Measurements from ENCODE around the gene TRAPPC10.
"Not testable (repeated sequence)": the region's sequence is repeated elsewhere in the genome, so short reads cannot be mapped to it uniquely, and the experiment has no call there.

Gene TRAPPC10

DNA sequence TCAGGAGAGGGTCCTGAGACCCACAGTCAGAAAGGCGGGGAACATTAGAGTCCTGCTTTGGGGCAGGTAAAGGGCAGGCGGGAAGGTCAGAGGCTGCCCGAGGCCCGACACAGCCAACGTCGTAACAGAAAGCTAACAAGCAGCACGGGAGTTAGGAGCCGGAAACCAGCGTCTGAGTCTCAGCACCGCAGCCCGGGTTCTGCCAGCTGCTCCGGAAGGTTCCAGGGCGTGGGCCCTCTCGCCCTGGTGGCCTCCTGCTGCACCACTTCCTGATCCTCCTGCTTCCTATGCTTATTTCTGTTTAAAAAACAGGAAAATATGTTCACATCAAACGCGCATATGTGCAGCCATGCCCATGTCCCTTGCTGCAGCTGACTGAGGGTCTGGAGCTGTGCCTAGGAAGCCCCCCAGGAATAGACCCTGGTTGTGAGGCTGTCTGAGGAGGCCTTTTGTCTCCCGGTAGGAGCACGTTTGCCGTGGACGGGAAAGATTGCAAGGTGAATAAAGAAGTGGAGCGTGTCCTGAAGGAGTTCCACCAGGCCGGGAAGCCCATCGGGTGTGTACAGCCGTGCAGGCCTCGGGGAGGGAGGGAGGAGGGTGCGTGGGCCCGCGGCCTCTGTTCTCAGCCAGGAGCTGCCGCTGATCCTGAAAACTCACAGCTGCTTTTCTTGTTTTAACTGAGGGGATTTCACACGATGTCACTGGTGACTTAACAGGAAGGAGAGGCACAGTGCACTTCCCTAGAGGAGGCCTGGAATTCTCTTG lies 127.9 kb downstream of the TRAPPC10 start:
- not testable (repeated sequence) for H3K4me1 ChIP-seq (ENCODE audit: control insufficient read depth, insufficient read depth, low read length); H3K36me3 ChIP-seq (ENCODE audit: control insufficient read depth, insufficient read depth, low read length); H3K9me3 ChIP-seq (ENCODE audit: control insufficient read depth, low read length); H3K4me3 ChIP-seq (ENCODE audit: low read length); H3K9ac ChIP-seq (ENCODE audit: low read length); H3K27me3 ChIP-seq (ENCODE audit: control insufficient read depth, insufficient read depth, low read length)

DNA sequence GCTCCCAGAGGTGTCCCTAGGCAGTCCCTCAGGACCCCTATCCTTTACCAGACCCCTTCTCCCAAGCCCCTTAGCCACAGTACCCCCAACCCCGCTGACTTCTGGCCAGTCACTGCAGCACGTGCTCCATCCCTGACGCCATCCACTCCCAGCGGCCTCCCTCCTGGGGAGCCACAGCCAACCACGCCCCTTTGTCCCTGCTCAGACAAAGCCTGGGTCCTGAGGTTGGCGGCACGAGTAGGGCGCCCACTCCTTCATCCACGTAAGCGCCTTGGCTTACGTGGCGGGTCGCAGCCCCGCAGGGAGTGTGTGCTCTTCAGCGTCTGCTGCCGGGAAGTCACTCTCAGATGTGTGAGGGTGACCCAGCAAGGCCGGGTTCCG lies 128.4 kb downstream of the TRAPPC10 start:
- not testable (repeated sequence) for H3K9me3 ChIP-seq (ENCODE audit: control insufficient read depth, low read length); H3K27me3 ChIP-seq (ENCODE audit: control insufficient read depth, insufficient read depth, low read length); H3K9ac ChIP-seq (ENCODE audit: low read length); H3K36me3 ChIP-seq (ENCODE audit: control insufficient read depth, insufficient read depth, low read length); H3K4me3 ChIP-seq (ENCODE audit: low read length); H3K4me1 ChIP-seq (ENCODE audit: control insufficient read depth, insufficient read depth, low read length)

DNA sequence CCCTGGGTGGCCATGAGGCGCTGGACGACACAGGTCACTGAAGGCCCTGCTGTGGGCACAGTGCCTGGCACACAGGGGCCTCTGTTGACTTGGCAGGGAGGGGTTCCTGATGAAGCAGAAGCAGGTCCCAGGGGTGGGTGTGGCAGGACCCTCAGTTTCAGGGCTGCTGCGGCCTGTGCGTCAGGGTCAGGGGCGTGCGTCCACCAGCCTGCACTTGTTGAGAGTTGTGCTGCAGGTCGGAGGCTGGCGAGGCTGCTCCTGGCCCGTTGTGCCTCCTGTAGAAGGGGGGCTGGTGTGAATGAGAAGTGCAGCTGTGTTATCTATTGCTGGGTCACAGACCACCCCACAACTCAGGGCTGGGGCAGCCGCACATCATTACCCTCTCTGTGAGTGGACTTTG lies 130.4 kb downstream of the TRAPPC10 start:
- not testable (repeated sequence) for H3K36me3 ChIP-seq (ENCODE audit: control insufficient read depth, insufficient read depth, low read length); H3K9ac ChIP-seq (ENCODE audit: low read length); H3K4me3 ChIP-seq (ENCODE audit: low read length); H3K27me3 ChIP-seq (ENCODE audit: control insufficient read depth, insufficient read depth, low read length); H3K4me1 ChIP-seq (ENCODE audit: control insufficient read depth, insufficient read depth, low read length); H3K9me3 ChIP-seq (ENCODE audit: control insufficient read depth, low read length)

DNA sequence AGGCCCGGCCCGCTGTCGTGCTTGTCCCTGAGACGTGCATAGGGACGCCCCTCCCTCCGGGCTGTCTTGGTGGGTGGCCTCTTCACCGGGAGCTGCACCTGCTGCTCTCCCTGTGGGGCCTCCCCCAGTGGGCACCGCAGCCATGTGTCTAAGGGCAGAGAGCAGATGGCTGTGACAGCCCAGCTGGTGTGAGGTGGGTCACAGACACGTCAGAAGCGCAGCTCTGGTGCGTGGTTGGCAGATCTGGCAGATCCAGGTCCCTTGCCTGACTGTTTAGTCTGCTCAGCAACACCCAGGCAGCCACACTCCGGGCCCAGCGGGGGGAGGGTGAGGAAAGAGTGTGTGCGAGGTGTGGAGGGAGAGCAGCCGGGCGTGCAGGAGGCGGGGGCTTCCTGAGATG lies 131.3 kb downstream of the TRAPPC10 start:
- H3K27me3 ChIP-seq (ENCODE audit: control insufficient read depth, insufficient read depth, low read length); H3K4me3 ChIP-seq (ENCODE audit: low read length); H3K9me3 ChIP-seq (ENCODE audit: control insufficient read depth, low read length); H3K36me3 ChIP-seq (ENCODE audit: control insufficient read depth, insufficient read depth, low read length); H3K9ac ChIP-seq (ENCODE audit: low read length); H3K4me1 ChIP-seq (ENCODE audit: control insufficient read depth, insufficient read depth, low read length): not testable (repeated sequence)

- not testable (repeated sequence) for H3K36me3 ChIP-seq (ENCODE audit: control insufficient read depth, insufficient read depth, low read length); H3K4me1 ChIP-seq (ENCODE audit: control insufficient read depth, insufficient read depth, low read length); H3K9ac ChIP-seq (ENCODE audit: low read length); H3K27me3 ChIP-seq (ENCODE audit: control insufficient read depth, insufficient read depth, low read length); H3K9me3 ChIP-seq (ENCODE audit: control insufficient read depth, low read length); H3K4me3 ChIP-seq (ENCODE audit: low read length)
These were observed 131.9 kb downstream of the TRAPPC10 start for GRCh38 chr21:44143996-44144395.

DNA sequence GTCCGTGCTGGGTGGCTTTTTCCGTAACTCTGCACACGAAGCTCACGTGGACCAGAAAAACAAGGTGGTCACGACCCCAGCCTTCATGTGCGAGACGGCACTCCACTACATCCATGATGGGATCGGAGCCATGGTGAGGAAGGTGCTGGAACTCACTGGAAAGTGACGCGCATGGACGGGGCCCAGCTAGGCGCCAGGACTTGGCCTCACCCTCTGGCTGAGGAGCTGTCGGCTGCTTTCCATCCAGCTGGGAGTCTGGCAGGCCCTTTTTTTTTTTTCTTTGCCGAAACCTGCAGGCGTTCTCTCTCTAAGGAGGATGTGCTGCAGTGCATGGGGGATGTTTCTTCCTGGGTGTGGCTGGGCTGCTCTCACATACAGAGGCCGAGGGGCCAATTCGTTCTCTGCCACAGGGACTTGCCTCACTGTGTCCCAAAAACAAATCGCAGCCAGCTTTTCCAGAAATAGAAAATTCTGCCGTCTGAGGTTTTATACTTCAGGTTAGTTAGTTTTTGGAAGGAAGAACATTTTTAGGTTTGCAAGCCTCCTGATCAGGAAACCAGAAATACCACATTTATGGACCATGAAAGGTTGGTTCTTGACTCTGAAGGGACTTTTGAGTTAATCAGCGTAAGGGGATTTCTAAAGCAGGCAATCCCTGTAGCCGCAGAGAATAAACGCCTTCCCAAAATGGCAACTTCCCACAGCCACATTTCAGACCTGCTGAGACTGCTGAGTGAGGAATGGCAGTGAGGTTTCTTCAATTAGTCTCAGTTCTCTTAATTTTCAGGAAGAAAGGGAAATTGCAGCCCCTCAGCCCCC lies 132.9 kb downstream of the TRAPPC10 start:
- H3K36me3 ChIP-seq (ENCODE audit: control insufficient read depth, insufficient read depth, low read length); H3K4me1 ChIP-seq (ENCODE audit: control insufficient read depth, insufficient read depth, low read length): not testable (repeated sequence)

GRCh38 chr21:44145616-44146015 lies 133.5 kb downstream of the TRAPPC10 start:
- H3K9ac ChIP-seq (ENCODE audit: low read length); H3K36me3 ChIP-seq (ENCODE audit: control insufficient read depth, insufficient read depth, low read length); H3K27me3 ChIP-seq (ENCODE audit: control insufficient read depth, insufficient read depth, low read length); H3K9me3 ChIP-seq (ENCODE audit: control insufficient read depth, low read length); H3K4me3 ChIP-seq (ENCODE audit: low read length); H3K4me1 ChIP-seq (ENCODE audit: control insufficient read depth, insufficient read depth, low read length): not testable (repeated sequence)

More for the DNA sequence above, 132.9 kb downstream of the TRAPPC10 start:
- not testable (repeated sequence) for H3K27me3 ChIP-seq (ENCODE audit: control insufficient read depth, insufficient read depth, low read length); H3K9ac ChIP-seq (ENCODE audit: low read length); H3K4me3 ChIP-seq (ENCODE audit: low read length); H3K9me3 ChIP-seq (ENCODE audit: control insufficient read depth, low read length)

DNA sequence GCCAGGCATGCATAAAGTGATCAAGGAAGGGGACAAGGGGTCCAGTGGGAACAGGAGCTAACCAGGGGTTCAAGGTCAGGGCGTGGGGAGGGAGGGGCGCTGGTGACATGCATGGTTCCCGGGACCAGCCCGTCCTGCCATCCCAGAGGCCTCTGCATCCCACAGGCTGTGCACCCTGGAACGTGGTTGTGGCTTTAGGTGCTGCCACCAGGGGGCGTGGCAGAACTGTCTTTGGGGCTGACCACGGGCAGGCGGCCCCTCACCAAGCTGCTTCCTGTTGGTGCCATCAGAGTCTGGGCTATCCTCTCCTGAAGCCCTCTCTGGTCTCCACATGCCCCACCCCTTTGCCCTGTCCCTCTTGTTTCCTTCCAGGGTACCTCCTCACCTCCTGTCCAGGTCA lies 135.0 kb downstream of the TRAPPC10 start:
- not testable (repeated sequence) for H3K9me3 ChIP-seq (ENCODE audit: control insufficient read depth, low read length); H3K27me3 ChIP-seq (ENCODE audit: control insufficient read depth, insufficient read depth, low read length); H3K4me3 ChIP-seq (ENCODE audit: low read length); H3K4me1 ChIP-seq (ENCODE audit: control insufficient read depth, insufficient read depth, low read length); H3K9ac ChIP-seq (ENCODE audit: low read length); H3K36me3 ChIP-seq (ENCODE audit: control insufficient read depth, insufficient read depth, low read length)

DNA sequence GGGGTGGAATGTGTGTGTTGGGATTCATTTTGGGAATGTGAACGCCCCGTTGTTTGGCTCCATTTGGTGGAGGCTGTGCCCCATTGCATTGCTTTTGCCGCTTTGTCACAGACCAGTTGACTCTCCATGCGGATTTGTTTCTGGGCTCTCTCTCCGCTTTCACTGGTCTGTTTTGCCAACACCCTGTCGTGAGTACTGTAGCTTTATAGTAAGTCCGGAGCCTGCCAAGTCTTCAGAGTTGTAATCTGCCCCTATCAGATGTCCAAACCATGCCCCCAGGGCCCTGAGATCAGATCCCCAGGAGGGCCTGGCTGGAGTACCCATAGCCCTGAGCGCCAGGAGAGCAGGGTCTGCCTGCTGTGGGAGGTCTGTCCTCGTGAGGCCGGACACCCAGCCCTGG lies 138.1 kb downstream of the TRAPPC10 start:
- not testable (repeated sequence) for H3K36me3 ChIP-seq (ENCODE audit: control insufficient read depth, insufficient read depth, low read length); H3K9ac ChIP-seq (ENCODE audit: low read length); H3K9me3 ChIP-seq (ENCODE audit: control insufficient read depth, low read length); H3K4me1 ChIP-seq (ENCODE audit: control insufficient read depth, insufficient read depth, low read length); H3K4me3 ChIP-seq (ENCODE audit: low read length); H3K27me3 ChIP-seq (ENCODE audit: control insufficient read depth, insufficient read depth, low read length)

DNA sequence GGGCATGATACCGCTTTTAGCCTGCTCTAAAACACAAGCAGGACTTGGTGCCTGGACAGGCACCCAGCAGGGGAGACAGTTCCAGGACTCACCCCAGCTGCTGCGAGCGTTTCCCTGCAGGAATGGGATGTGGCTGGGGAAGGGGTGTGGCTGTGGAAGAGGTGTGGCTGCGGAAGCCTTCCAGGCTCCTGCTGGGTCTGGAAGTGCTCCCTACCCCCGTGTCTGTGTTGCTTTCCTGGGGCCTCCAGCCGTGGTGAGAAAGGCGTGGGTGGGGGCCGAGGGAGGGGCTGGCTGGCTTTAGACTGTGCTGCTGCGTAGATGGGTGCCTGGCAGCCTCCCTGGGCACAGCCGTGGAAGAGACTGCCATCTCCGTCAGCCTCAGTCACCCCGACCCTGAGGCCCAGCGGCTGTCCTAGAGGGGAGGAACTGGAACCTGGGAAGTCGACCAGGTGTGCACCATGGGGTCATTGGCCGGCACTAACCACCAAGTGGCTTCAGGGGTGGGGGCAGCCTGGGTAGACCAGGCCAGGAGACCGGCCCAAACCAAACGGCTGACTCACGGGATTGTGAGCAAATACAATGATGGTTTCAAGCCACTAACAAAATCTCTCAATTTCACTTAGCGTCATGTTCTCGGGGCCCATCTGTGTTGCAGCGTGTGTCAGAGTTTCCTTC lies 141.2 kb downstream of the TRAPPC10 start:
- not testable (repeated sequence) for H3K36me3 ChIP-seq (ENCODE audit: control insufficient read depth, insufficient read depth, low read length); H3K9ac ChIP-seq (ENCODE audit: low read length); H3K9me3 ChIP-seq (ENCODE audit: control insufficient read depth, low read length); H3K4me1 ChIP-seq (ENCODE audit: control insufficient read depth, insufficient read depth, low read length); H3K4me3 ChIP-seq (ENCODE audit: low read length); H3K27me3 ChIP-seq (ENCODE audit: control insufficient read depth, insufficient read depth, low read length)

GRCh38 chr21:44153889-44154228 lies 141.8 kb downstream of the TRAPPC10 start:
- H3K4me1 ChIP-seq (ENCODE audit: control insufficient read depth, insufficient read depth, low read length); H3K9me3 ChIP-seq (ENCODE audit: control insufficient read depth, low read length); H3K27me3 ChIP-seq (ENCODE audit: control insufficient read depth, insufficient read depth, low read length); H3K36me3 ChIP-seq (ENCODE audit: control insufficient read depth, insufficient read depth, low read length); H3K4me3 ChIP-seq (ENCODE audit: low read length); H3K9ac ChIP-seq (ENCODE audit: low read length): not testable (repeated sequence)

DNA sequence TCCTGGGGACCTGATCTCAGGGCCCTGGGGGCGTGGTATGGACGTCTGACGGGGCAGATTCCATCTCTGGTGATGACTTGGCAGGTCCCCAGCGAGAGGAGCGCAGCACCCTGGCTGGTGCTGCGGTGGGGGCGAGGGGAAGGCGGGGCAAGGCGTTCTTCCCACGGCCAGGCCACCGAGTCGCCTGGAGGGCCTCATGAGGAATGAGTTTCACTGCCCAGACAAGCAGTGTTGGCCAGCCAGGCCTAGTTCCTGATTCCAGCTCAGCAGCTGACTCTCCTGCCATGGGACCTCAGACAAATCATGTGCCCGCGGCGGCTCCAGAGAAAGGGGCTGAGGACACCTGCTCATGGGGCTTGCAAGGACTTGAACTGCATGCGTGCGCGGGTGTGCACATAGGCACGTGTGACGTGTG lies 142.7 kb downstream of the TRAPPC10 start:
- not testable (repeated sequence) for H3K4me3 ChIP-seq (ENCODE audit: low read length); H3K27me3 ChIP-seq (ENCODE audit: control insufficient read depth, insufficient read depth, low read length); H3K9me3 ChIP-seq (ENCODE audit: control insufficient read depth, low read length); H3K9ac ChIP-seq (ENCODE audit: low read length); H3K4me1 ChIP-seq (ENCODE audit: control insufficient read depth, insufficient read depth, low read length); H3K36me3 ChIP-seq (ENCODE audit: control insufficient read depth, insufficient read depth, low read length)

Measured in mucosa of stomach (tissue), 1 donor.